T-helper 22 cell (primary cell): ENCODE data around the gene INPP5A.
"Not testable (repeated sequence)": the region's sequence is repeated elsewhere in the genome, so short reads cannot be mapped to it uniquely, and the experiment has no call there.

ENCODE experiments used
- DNase-seq: peaks from one replicate; pipeline ENCODE4 v3.0.0-alpha.2; 2020; ENCODE audit warnings: low read depth

Gene INPP5A

GRCh38 chr10:132676193-132676891, 138.8 kb downstream of the INPP5A start:
- DNase-seq = no peak

DNA sequence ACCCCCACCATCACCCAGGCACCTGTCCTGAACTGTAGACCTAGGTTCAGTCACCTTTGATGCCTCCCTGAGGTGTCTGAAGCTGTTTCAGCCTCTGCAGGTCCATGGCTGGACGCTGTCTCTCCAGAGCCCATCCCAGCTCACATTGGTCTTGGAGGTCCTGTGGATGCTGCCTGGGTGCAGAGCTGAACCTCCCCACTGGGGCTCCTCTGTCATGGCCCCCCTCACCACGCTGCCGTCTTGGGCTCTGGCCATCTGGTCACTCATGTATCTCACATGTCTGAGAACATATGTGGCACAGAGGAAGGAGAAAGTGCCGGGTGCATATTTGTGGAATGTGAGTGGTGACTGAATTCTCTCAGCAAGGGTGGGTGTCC, 139.5 kb downstream of the INPP5A start:
- DNase-seq = no peak

DNA sequence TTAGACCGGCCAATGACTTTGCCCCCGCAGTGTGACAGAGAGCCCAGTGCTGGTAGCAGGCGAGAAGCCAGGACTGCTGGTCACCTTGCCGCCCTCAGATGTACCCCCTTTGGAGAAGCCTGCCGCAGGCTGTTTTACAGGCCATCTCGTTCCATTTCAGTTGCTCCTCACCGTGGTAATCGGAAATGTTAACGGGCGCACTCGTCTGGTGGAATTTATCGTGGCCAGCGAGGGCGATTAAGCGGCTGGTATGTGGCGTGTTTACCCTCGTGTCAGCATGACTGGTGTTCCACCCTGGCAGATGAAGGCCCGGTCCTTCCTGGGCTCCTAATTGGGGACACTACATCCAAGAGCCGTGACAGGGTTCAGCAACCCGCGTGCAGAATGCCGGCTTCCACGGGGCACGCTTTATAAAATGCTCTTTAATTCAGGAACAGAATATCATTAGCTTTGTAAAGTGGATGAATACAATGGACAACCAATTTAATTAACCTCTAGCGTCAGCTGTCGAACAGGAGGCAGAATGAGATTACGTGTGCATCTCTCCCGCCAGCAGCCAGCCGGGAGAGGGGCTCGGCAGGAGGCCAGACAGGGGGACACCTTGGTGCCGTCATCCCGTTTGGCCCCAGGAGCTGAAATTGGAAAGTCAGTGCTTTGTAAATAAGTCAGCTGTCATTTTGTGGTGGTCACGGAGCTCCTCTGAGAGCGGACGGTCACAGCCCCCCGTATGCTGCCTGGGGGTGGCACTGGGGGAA, 140.1 kb downstream of the INPP5A start:
- DNase-seq = no peak

GRCh38 chr10:132678436-132679216, 141.0 kb downstream of the INPP5A start:
- DNase-seq = no peak

DNA sequence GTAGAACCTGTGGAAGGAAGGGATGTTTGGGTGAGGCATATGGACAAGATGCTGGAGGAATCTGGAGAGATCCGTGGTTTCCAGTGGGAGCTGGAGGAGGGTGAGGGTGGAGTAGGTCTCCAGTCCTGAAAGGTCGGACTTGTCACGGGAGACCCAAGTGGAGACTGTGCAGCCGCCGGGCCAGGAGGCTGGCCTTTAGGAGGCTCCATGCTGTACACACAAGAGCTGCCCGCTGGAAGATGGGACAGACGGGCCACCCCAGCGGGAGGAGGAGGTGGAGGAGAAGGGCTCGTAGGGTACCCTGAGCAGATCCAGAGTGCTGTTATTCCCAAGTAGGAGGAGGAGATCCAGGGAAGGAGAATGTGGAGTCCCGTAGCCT, 141.6 kb downstream of the INPP5A start:
- DNase-seq = no peak

- DNase-seq = no peak
Measured at GRCh38 chr10:132679640-132680039, 142.1 kb downstream of the INPP5A start.

DNA sequence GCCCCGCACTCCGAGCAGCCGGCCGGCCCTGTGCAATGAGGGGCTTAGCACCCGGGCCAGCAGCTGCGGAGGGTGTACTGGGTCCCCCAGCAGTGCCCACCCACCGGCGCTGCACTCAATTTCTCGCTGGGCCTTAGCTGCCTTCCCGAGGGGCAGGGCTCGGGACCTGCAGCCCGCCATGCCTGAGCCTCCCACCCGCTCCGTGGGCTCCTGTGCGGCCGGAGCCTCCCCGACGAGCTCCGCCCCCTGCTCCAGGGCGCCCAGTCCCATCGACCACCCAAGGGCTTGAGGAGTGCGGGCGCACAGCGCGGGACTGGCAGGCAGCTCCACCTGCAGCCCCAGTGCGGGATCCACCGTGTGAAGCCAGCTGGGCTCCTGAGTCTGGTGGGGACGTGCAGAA, 143.2 kb downstream of the INPP5A start:
- DNase-seq = not testable (repeated sequence)

DNA sequence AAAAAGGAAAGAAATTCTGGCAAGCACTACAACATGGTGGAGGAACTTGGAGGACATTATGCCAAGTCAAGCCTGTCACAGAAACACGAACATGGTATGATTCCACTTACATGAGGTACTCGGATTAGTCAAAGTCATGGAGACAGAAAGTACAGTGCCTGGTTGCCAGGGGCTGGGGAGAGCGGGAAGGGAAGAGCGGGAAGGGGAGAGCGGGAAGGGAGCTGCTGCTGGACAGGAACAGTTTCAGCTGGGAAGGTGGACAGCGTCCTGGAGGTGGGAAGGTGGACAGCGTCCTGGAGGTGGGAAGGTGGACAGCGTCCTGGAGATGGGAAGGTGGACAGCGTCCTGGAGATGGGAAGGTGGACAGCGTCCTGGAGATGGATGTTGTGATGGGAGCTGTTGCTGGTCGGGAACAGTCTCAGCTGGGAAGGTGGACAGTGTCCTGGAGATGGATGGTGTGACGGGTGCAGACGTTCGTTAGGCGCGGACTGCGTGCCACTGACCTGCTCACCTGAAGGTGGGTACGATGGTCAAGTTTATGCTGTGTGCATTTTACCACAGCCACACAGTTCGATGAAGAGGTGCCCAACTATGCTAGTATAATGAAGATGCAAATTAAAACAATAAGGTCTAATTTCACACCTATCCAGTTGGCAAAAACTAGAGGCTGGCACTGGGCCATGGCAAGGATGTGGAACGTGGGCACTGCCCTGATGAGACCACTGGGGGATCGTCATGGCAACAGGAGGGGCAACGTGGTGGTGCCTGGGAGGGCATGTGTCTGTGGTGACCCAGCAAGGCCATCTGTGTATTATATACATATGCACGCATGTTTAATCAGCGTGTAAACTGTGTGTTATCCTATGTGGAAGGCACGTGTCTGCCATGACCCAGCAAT, 144.5 kb downstream of the INPP5A start:
- DNase-seq = no peak

GRCh38 chr10:132684164-132684891, 146.7 kb downstream of the INPP5A start:
- DNase-seq = no peak

DNA sequence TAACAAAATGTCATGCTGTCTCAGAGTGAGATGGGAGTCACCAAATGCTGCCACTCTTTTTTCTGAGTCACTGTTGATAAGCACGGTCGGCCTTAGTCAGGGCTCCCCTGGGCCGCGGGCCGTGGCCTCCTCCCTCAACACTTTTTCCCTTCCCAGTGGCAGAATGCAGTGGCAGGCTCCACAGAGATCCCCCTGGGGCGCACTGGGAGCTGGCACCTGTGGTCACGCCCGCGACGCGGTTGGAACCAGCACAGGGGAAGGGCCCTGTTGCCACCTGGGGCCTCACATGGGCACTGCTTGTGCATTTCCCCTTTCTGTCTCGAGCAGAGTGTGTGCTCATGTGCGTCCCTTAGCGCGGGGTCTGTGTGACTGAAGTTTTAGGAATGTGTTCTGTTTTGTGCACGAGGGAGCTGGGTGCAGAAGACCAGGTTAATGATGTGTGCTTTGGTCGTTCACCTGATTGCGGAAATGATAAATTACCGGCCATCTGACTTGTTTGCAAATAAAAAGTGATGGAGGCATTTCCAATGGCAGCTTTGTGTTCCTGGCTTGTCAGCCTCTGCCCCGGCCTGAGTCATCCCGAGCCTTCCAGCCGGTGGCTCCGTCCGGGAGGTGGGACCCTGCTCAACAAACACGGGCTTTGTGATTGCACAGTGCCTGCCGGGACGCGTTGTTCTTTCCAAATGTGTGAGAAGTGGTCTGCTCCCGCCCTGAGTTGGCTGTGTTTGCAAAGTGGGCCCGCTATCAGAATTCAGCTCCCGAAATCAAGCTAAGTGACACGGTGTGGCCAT, 147.7 kb downstream of the INPP5A start:
- no peak for DNase-seq

- no peak for DNase-seq
Measured at GRCh38 chr10:132685921-132686680, 148.5 kb downstream of the INPP5A start.

GRCh38 chr10:132687181-132687892, 149.8 kb downstream of the INPP5A start:
- DNase-seq = no peak

DNA sequence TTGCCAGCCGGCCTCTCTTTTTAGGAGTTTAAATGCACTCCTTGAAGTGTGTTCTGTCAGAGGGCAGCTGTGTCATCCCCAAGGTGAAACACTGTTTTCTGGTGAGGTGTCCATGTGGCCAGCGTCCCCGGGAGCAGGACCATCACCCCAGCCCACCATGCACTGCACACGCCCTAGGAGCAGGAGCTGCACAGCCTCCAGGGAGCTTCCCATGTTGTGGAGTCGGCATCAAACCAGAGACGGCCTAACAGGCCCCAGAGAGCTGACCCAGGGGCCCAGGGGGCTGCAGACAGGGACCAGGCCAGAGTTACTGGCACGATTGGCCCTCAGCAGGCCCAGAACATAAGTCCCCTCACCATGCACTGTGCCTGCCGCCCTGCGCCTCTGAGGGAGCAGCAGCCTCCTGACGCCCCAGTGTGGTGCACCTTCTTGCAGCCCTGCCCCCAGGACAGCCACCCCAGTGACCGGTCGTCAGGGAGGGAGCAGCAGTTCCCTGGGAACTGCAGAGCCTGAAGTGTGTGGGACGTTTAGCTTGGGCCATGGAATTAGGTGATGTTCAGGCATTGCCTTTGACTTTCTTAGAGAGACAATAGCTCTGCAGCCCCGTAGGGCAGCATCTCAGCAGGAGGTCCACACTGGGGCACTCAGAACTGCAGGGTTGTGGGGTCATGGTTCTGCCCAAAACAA, 150.4 kb downstream of the INPP5A start:
- DNase-seq = no peak

- DNase-seq = no peak
Measured at GRCh38 chr10:132688580-132689420, 151.2 kb downstream of the INPP5A start.

DNA sequence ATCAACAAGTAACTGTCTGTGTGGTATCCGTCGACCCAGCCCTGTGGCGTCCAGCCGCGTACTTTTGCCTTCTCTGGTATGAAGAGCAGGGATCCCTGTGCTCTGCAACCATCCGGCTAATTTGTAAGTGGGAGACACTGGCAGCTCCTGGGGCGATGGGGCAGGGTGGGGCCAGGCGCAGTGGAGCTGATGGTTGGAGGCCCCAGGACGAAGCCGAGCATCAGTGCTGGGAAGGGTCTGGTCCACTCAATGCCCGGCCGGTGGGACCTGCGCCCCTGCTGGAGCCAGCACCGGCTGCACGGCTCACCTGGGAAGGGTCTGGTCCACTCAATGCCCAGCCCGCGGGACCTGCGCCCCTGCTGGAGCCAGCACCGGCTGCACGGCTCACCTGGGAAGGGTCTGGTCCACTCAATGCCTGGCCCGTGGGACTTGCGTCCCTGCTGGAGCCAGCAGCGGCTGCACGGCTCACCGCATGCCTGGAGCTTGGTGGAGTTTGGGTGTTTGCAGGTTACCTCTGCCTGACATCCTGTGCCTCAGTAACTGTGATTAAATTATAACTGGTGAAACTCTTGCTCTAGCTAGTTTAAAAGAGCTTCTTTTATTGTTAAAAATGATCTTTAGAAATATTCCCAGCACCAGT, 152.3 kb downstream of the INPP5A start:
- DNase-seq = no peak

GRCh38 chr10:132690401-132690800, 152.8 kb downstream of the INPP5A start:
- no peak for DNase-seq
